ENCODE data around the gene ZNF724.

- TF ChIP-seq CTCF (IDR thresholded peaks at IDR 0.05; ENCODE audit: low read depth, low read length, poor library complexity, severe bottlenecking): no peak
- no peak for TF ChIP-seq EZH2phosphoT487 (IDR thresholded peaks at IDR 0.05; ENCODE audit: borderline replicate concordance, low read length)
Observed at GRCh38 chr19:23241419-23241818, 8.8 kb downstream of the ZNF724 start.
